A673 (cell line): ENCODE data around the gene SNAPC5. TPM values are rescaled to one million over a fixed set of nuclear protein-coding genes. Genes with fewer than 3 reads are reported as not detected.
"Not testable (repeated sequence)": the region's sequence is repeated elsewhere in the genome, so short reads cannot be mapped to it uniquely, and the experiment has no call there.

ENCODE experiments used
- BruUV-seq: library from RNA; stranded (reverse); fragments of 400-500 nt; replicated peaks from 2 replicates; lab custom pipeline; 2021; lab: Mats Ljungman, UMichigan
- CTCF ChIA-PET: fragments of 300-600 bp; sonication (Branson Sonifier 250); formaldehyde crosslinking; loops from one replicate; lab custom pipeline; 2022; ENCODE audit warnings: antibody characterized with exemption; lab: Charles Lee
- POLR2A ChIA-PET: fragments of 300-600 bp; sonication (Branson Sonifier 250); formaldehyde crosslinking; loops from one replicate; lab custom pipeline; 2022; ENCODE audit warnings: antibody characterized with exemption; ENCODE audit not compliant: low non-redundant PET; lab: Charles Lee
- DNase-seq: peaks from one replicate; pipeline ENCODE4 v3.0.0-alpha.2; 2015; ENCODE audit warnings: low spot score
- H3K27ac ChIP-seq: fragments of 200-600 bp; sonication (generic); 2 replicates; pipeline ENCODE4 v1.5.1; 2016; ENCODE audit warnings: mixed run types, low read depth, mild to moderate bottlenecking, mixed read lengths, antibody characterized with exemption, low read length; ENCODE audit not compliant: poor library complexity, severe bottlenecking
- H3K27me3 ChIP-seq: fragments of 200-600 bp; sonication (generic); replicated peaks from 2 replicates; pipeline ENCODE4 v1.6.1; 2017; ENCODE audit warnings: mixed run types, low read depth, mild to moderate bottlenecking, mixed read lengths, antibody characterized with exemption, low read length; ENCODE audit not compliant: insufficient read depth, poor library complexity
- H3K36me3 ChIP-seq: fragments of 200-600 bp; sonication (generic); 2 replicates; pipeline ENCODE4 v1.6.1; 2016; ENCODE audit warnings: mixed run types, mild to moderate bottlenecking, mixed read lengths, antibody characterized with exemption, low read length; ENCODE audit not compliant: insufficient read depth, poor library complexity, severe bottlenecking
- H3K4me1 ChIP-seq: fragments of 200-600 bp; sonication (generic); 2 replicates; pipeline ENCODE4 v1.6.1; 2017; ENCODE audit warnings: mixed run types, mild to moderate bottlenecking, mixed read lengths, antibody characterized with exemption, low read length; ENCODE audit not compliant: insufficient read depth, poor library complexity, severe bottlenecking
- H3K4me3 ChIP-seq: fragments of 200-600 bp; sonication (generic); 2 replicates; pipeline ENCODE4 v1.5.1; 2016; ENCODE audit warnings: low read depth, mixed run types, mild to moderate bottlenecking, mixed read lengths, low read length; ENCODE audit not compliant: poor library complexity, severe bottlenecking
- H3K9me3 ChIP-seq: fragments of 200-600 bp; sonication (generic); 2 replicates; pipeline ENCODE4 v1.6.1; 2016; ENCODE audit warnings: mixed run types, low read depth, mild to moderate bottlenecking, mixed read lengths, antibody characterized with exemption, low read length; ENCODE audit not compliant: poor library complexity, severe bottlenecking
- EZH2 ChIP-seq: fragments of 200-600 bp; sonication (generic); IDR thresholded peaks from 2 replicates; pipeline ENCODE4 v1.6.1; 2017; ENCODE audit warnings: borderline replicate concordance, low read depth, mild to moderate bottlenecking, mixed read lengths, antibody characterized with exemption, low read length; ENCODE audit not compliant: poor library complexity, severe bottlenecking
- intact Hi-C: fragments of 100-400 bp; cut with micrococcal nuclease; formaldehyde crosslinking; loops from one replicate; pipeline ENCODE4 v1.10.0; 2022; ENCODE audit not compliant: unreplicated experiment
- total RNA-seq: library from RNA; stranded (reverse); gene quantifications from 2 replicates; pipeline ENCODE4 v1.2.3, GENCODE V29; 2021
- TF ChIP-seq, protein P1 (sequence below): fragments of 300-800, 200-600 bp; sonication (generic); conservative IDR thresholded peaks from 2 replicates; pipeline ENCODE4 v1.5.1; 2017; ENCODE audit warnings: low read depth, mild to moderate bottlenecking, antibody characterized with exemption, low read length, moderate library complexity, mixed read lengths

SNAPC5 gene
- total RNA-seq, 1 experiment from 2014 or later = 28.9 TPM

DNA sequence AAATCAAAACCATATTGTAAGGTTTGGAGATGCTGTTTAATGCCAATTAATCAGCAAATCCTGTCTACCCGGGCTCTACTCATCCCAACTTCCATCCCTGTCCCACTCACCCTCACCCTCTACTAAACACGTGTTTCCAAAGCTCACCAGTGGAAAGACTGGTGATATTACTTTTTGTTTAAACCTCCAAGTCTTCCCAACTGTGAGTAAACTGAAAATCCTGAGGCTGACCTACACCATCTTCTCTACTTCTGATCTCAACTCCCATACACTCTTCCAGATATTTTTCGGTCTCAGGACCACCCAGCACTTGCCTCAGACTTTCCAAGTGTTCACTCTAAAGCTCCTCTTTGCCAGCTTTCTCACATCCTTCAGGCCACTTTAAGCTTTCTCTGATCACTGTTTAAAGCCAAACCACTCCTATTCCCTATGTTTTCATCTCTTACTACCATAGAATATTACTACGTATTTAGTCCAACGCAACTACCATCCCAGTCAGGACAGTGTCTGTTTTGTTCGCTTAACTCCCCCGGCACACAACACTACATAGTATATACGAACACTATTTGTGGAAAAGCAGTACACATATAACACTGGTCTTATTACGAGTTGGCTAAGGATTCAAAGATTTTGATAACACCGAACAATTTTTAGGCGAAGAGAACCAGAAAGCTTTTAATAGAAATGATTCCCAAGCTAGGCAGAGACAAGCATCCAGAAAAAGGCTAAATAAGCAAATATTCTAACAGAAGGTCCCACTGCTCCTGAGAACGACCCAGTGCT is 6.4 kb upstream of the SNAPC5 start:
- H3K27ac ChIP-seq = peak overlapping the region; percentile 93
- H3K4me1 ChIP-seq = peaks cover 10% of the 10 kb centered on the region
- peak overlapping the region; percentile 72 for H3K4me3 ChIP-seq
- no peak for DNase-seq
- BruUV-seq = TSS peak; percentile 62
- TF ChIP-seq, protein P1, sequence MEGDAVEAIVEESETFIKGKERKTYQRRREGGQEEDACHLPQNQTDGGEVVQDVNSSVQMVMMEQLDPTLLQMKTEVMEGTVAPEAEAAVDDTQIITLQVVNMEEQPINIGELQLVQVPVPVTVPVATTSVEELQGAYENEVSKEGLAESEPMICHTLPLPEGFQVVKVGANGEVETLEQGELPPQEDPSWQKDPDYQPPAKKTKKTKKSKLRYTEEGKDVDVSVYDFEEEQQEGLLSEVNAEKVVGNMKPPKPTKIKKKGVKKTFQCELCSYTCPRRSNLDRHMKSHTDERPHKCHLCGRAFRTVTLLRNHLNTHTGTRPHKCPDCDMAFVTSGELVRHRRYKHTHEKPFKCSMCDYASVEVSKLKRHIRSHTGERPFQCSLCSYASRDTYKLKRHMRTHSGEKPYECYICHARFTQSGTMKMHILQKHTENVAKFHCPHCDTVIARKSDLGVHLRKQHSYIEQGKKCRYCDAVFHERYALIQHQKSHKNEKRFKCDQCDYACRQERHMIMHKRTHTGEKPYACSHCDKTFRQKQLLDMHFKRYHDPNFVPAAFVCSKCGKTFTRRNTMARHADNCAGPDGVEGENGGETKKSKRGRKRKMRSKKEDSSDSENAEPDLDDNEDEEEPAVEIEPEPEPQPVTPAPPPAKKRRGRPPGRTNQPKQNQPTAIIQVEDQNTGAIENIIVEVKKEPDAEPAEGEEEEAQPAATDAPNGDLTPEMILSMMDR = no peak
- no peak for TF ChIP-seq EZH2
- intact Hi-C loops = no loop called here
- POLR2A ChIA-PET = no interaction called here
- H3K36me3 ChIP-seq = peaks cover 52% of the 10 kb centered on the region
- no peaks in the 10 kb centered on the region for H3K27me3 ChIP-seq
- no peaks in the 10 kb centered on the region for H3K9me3 ChIP-seq
- CTCF ChIA-PET = interaction anchor here (0.5 kb wide), 1 partner anchor 63 kb away, joined by 4 read pairs; no protein-coding TSS in a partner anchor

GRCh38 chr15:66503041-66503648 is 5.6 kb upstream of the SNAPC5 start:
- DNase-seq, intact Hi-C loops, H3K9me3 ChIP-seq, CTCF ChIA-PET, BruUV-seq, H3K27me3 ChIP-seq, POLR2A ChIA-PET: not testable (repeated sequence)
- Histone ChIP-seq H3K27ac (peak overlapping the region; percentile 93), H3K4me3 (peak overlapping the region; percentile 72), H3K36me3 (peaks cover 57% of the 10 kb centered on the region), H3K4me1 (peaks cover 12% of the 10 kb centered on the region)

DNA sequence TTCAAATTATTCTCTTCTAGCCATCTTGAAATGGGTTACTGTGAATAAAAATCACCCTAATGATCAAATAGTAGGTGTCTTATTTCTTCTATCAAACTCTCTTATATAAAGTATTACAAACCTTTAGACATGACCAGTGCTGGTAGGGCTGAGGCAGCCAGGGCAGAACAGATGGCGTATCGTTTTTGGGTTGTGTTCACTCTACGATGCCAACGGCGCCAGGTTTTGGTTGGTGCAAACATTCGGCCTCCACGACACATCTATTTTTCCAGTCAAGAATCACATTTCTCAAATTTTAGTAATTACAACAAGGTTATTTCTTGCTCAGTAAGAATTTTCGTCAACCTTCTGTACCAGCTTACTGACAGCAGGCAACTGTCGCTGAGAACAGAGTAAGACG is 4.9 kb upstream of the SNAPC5 start:
- ChIA-PET CTCF (no interaction called here), POLR2A (no interaction called here)
- TF ChIP-seq, protein P1 = no peak
- no peak for TF ChIP-seq EZH2
- BruUV-seq = no TSS peak
- H3K27ac ChIP-seq = peak overlapping the region; percentile 93
- peak overlapping the region; percentile 72 for H3K4me3 ChIP-seq
- H3K4me1 ChIP-seq = peaks cover 15% of the 10 kb centered on the region
- intact Hi-C loops = no loop called here
- DNase-seq = no peak
- no peaks in the 10 kb centered on the region for H3K9me3 ChIP-seq
- H3K36me3 ChIP-seq = peaks cover 62% of the 10 kb centered on the region
- no peaks in the 10 kb centered on the region for H3K27me3 ChIP-seq

DNA sequence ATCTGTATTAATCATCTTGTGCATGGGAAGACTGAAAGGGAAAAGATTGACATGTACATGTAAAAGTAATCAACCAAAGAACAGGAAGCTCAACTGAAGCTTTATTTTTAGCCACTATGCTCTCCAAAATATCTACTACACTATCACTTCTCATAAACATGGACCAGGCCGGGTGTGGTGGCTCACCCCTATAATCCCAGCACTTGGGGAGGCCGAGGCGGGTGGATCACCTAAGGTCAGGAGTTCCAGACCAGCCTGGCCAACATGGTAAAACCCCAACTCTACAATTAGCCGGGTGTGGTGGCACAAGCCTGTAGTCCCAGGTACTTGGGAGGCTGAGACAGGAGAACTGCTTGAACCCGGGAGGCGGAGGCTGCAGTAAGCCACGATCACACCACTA is 2.8 kb upstream of the SNAPC5 start:
- Histone ChIP-seq H3K4me1 (peaks cover 15% of the 10 kb centered on the region), H3K36me3 (peaks cover 62% of the 10 kb centered on the region)
- CTCF ChIA-PET, H3K27ac ChIP-seq, H3K9me3 ChIP-seq, BruUV-seq, H3K27me3 ChIP-seq, intact Hi-C loops, POLR2A ChIA-PET, DNase-seq, H3K4me3 ChIP-seq: not testable (repeated sequence)
